ENCODE results near the gene CLTA. TPM values are rescaled to one million over a fixed set of nuclear protein-coding genes. Genes with fewer than 3 reads are reported as not detected.

The CLTA gene
- total RNA-seq, 2 donors from 2014 or later, result 210 to 259 TPM

- no peak for DNase-seq (ENCODE audit: low spot score)
- Histone ChIP-seq H3K9me3 (no peaks in the 10 kb centered on the region), H3K36me3 (no peaks in the 10 kb centered on the region), H3K27ac (peak overlapping the region in 1 of 2 donors; percentile 37), H3K4me3 (no peak overlapping the region), H3K27me3 (replicated peaks; ENCODE audit: insufficient read depth) (no peaks in the 10 kb centered on the region), H3K4me1 (replicated peaks) (no peaks in the 10 kb centered on the region)
- intact Hi-C loops (cut with DNase I), result no loop called here
- WGBS, result 88% methylated on average over 10 of the region's 10 CpGs
- TF ChIP-seq CTCF (IDR thresholded peaks at IDR 0.05), result no peak
- TF ChIP-seq POLR2AphosphoS5 (IDR thresholded peaks at IDR 0.05), result no peak
- no peak for TF ChIP-seq POLR2A (IDR thresholded peaks at IDR 0.05)
Observed at GRCh38 chr9:36152741-36153438, 37.8 kb upstream of the CLTA start.

GRCh38 chr9:36153746-36154145, 37.0 kb upstream of the CLTA start:
- DNase-seq (ENCODE audit: low spot score), result no peak
- WGBS, result 73% methylated on average over 9 of the region's 9 CpGs
- Histone ChIP-seq H3K36me3 (no peaks in the 10 kb centered on the region), H3K4me1 (replicated peaks) (no peaks in the 10 kb centered on the region), H3K9me3 (no peaks in the 10 kb centered on the region), H3K4me3 (no peak overlapping the region), H3K27ac (peak overlapping the region; percentile 37 to 54), H3K27me3 (replicated peaks; ENCODE audit: insufficient read depth) (no peaks in the 10 kb centered on the region)
- TF ChIP-seq POLR2A (IDR thresholded peaks at IDR 0.05) (no peak), POLR2AphosphoS5 (IDR thresholded peaks at IDR 0.05) (no peak), CTCF (IDR thresholded peaks at IDR 0.05) (no peak)
- intact Hi-C loops (cut with DNase I), result no loop called here

GRCh38 chr9:36154331-36154952, 36.3 kb upstream of the CLTA start:
- no peaks in the 10 kb centered on the region for H3K4me1 ChIP-seq (replicated peaks)
- peak; percentile 45 for TF ChIP-seq POLR2AphosphoS5 (IDR thresholded peaks at IDR 0.05)
- TF ChIP-seq POLR2A (IDR thresholded peaks at IDR 0.05), result no peak
- no peak for DNase-seq (ENCODE audit: low spot score)
- no peaks in the 10 kb centered on the region for H3K27me3 ChIP-seq (replicated peaks; ENCODE audit: insufficient read depth)
- H3K4me3 ChIP-seq, result no peak overlapping the region
- H3K36me3 ChIP-seq, result no peaks in the 10 kb centered on the region
- intact Hi-C loops (cut with DNase I), result no loop called here
- H3K27ac ChIP-seq, result peak overlapping the region; percentile 37 to 54
- WGBS, result 44% methylated on average over 11 of the region's 11 CpGs
- H3K9me3 ChIP-seq, result no peaks in the 10 kb centered on the region

GRCh38 chr9:36156116-36156515, 34.6 kb upstream of the CLTA start:
- TF ChIP-seq POLR2AphosphoS5 (IDR thresholded peaks at IDR 0.05) (no peak), CTCF (IDR thresholded peaks at IDR 0.05) (no peak), POLR2A (IDR thresholded peaks at IDR 0.05) (no peak)
- no peaks in the 10 kb centered on the region for H3K27me3 ChIP-seq (replicated peaks; ENCODE audit: insufficient read depth)
- H3K36me3 ChIP-seq, result no peaks in the 10 kb centered on the region
- 96% methylated on average over 6 of the region's 6 CpGs for WGBS
- H3K4me3 ChIP-seq, result no peak overlapping the region
- intact Hi-C loops (cut with DNase I), result no loop called here
- no peaks in the 10 kb centered on the region for H3K9me3 ChIP-seq
- H3K27ac ChIP-seq, result no peak overlapping the region
- no peaks in the 10 kb centered on the region for H3K4me1 ChIP-seq (replicated peaks)
- DNase-seq (ENCODE audit: low spot score), result no peak

GRCh38 chr9:36158122-36158521, 32.6 kb upstream of the CLTA start:
- Histone ChIP-seq H3K4me1 (replicated peaks) (no peaks in the 10 kb centered on the region), H3K4me3 (no peak overlapping the region), H3K9me3 (no peaks in the 10 kb centered on the region), H3K27me3 (replicated peaks; ENCODE audit: insufficient read depth) (no peaks in the 10 kb centered on the region), H3K27ac (no peak overlapping the region), H3K36me3 (no peaks in the 10 kb centered on the region)
- 75% methylated on average over 2 of the region's 2 CpGs for WGBS
- DNase-seq (ENCODE audit: low spot score), result no peak
- TF ChIP-seq CTCF (IDR thresholded peaks at IDR 0.05) (no peak), POLR2AphosphoS5 (IDR thresholded peaks at IDR 0.05) (no peak), POLR2A (IDR thresholded peaks at IDR 0.05) (no peak)
- intact Hi-C loops (cut with DNase I), result no loop called here

Data from prostate gland (tissue), 2 donors.